HCT116 (cell line): ENCODE results near the gene DLG2. TPM values are rescaled to one million over a fixed set of nuclear protein-coding genes. Genes with fewer than 3 reads are reported as not detected.

Source experiments
- ATAC-seq: fragments of 200-7000 bp; cut with Tn5 transposase; 2 replicates; pipeline ENCODE4 v1.9.1; 2020; ENCODE audit warnings: mild to moderate bottlenecking, moderate library complexity
- BruUV-seq: library from RNA; stranded (reverse); fragments of 400-500 nt; replicated peaks from 2 replicates; lab custom pipeline; 2021; lab: Mats Ljungman, UMichigan
- CTCF ChIA-PET: fragments of 300-600 bp; sonication (Branson Sonifier 250); formaldehyde crosslinking; loops from one replicate; lab custom pipeline; 2021; ENCODE audit warnings: antibody characterized with exemption; lab: Charles Lee
- POLR2A ChIA-PET: fragments of 300-600, 350-600 bp; sonication (Branson Sonifier 250); formaldehyde crosslinking; loops from one replicate; lab custom pipeline; 2021; ENCODE audit warnings: antibody characterized with exemption; lab: Charles Lee
- RAD21 ChIA-PET, 2 experiments: fragments of 300-600 bp; sonication (Branson Sonifier 250); formaldehyde crosslinking; loops; one replicate each; lab custom pipeline; 2023; ENCODE audit warnings: low total read pairs in 2 of 2; ENCODE audit not compliant: uncharacterized antibody in 2 of 2, unreplicated experiment in 2 of 2, low non-redundant PET in 1 of 2; lab: Charles Lee
- DNase-seq: peaks from one replicate; pipeline ENCODE4 v3.0.0-alpha.2; 2010; ENCODE audit warnings: low read depth, low spot score
- H2AFZ ChIP-seq: fragments of 200-600 bp; shearing (Covaris generic), sonication (generic); 2 replicates; pipeline ENCODE4 v1.6.1; 2017; ENCODE audit warnings: low read depth, mixed run types, mixed read lengths, antibody characterized with exemption, low read length; ENCODE audit not compliant: poor library complexity, severe bottlenecking
- H3K27ac ChIP-seq: 2 replicates; pipeline ENCODE4 v1.5.1; 2012; ENCODE audit warnings: low read depth, low read length
- H3K27me3 ChIP-seq: fragments of 200-600 bp; sonication (generic); 2 replicates; pipeline ENCODE4 v1.6.1; 2016; ENCODE audit warnings: mixed run types, low read length, mixed read lengths; ENCODE audit not compliant: insufficient read depth
- H3K36me3 ChIP-seq, 2 experiments: fragments of 200-500 bp in 1 of 2; fragments of 200-600 bp in 1 of 2; sonication (Bioruptor generic) in 1 of 2; sonication (generic) in 1 of 2; 2 replicates each; pipeline versions ENCODE4 v1.5.1 to v1.6.1; 2014 to 2016; ENCODE audit warnings: low read length in 2 of 2, inconsistent platforms in 1 of 2, mixed read lengths in 1 of 2, mixed run types in 1 of 2; ENCODE audit not compliant: insufficient read depth in 2 of 2, control insufficient read depth in 1 of 2
- H3K4me1 ChIP-seq, 2 experiments: fragments of 200-600 bp in 1 of 2; sonication (generic) in 1 of 2; 2 replicates each; pipeline versions ENCODE4 v1.5.1 to v1.6.1; 2012 to 2017; ENCODE audit warnings: low read length in 2 of 2, inconsistent platforms in 1 of 2, mild to moderate bottlenecking in 1 of 2, mixed read lengths in 1 of 2, mixed run types in 1 of 2, moderate library complexity in 1 of 2; ENCODE audit not compliant: insufficient read depth in 2 of 2, control insufficient read depth in 1 of 2
- H3K4me2 ChIP-seq: fragments of 200-600 bp; sonication (generic); 2 replicates; pipeline ENCODE4 v1.6.1; 2017; ENCODE audit warnings: mixed run types, low read length, mixed read lengths
- H3K4me3 ChIP-seq, 2 experiments: fragments of 200-600 bp in 1 of 2; sonication (generic) in 1 of 2; replicated peaks in 1 of 2; 2 replicates each; pipeline ENCODE4 v1.5.1; 2011 to 2016; ENCODE audit warnings: low read length in 2 of 2, control low read depth in 1 of 2, low read depth in 1 of 2, mild to moderate bottlenecking in 1 of 2, mixed read lengths in 1 of 2, mixed run types in 1 of 2
- H3K79me2 ChIP-seq: fragments of 200-600 bp; sonication (generic); 2 replicates; pipeline ENCODE4 v1.6.1; 2017; ENCODE audit warnings: mild to moderate bottlenecking, mixed run types, low read length, moderate library complexity, mixed read lengths; ENCODE audit not compliant: insufficient read depth
- H3K9ac ChIP-seq: fragments of 200-600 bp; sonication (generic); 2 replicates; pipeline ENCODE4 v1.6.1; 2016; ENCODE audit warnings: low read length, mixed read lengths
- H3K9me2 ChIP-seq: fragments of 200-600 bp; sonication (generic), shearing (Covaris generic); 2 replicates; pipeline ENCODE4 v1.6.1; 2017; ENCODE audit warnings: mixed run types, mild to moderate bottlenecking, moderate library complexity; ENCODE audit not compliant: insufficient read depth
- H3K9me3 ChIP-seq, 2 experiments: fragments of 200-500 bp in 1 of 2; fragments of 200-600 bp in 1 of 2; sonication (Bioruptor generic) in 1 of 2; sonication (generic) in 1 of 2; 2 replicates each; pipeline ENCODE4 v1.6.1; 2014 to 2017; ENCODE audit warnings: low read length in 2 of 2, mixed read lengths in 2 of 2, inconsistent platforms in 1 of 2, low read depth in 1 of 2, mild to moderate bottlenecking in 1 of 2, mixed run types in 1 of 2, moderate library complexity in 1 of 2; ENCODE audit not compliant: control insufficient read depth in 1 of 2, insufficient read depth in 1 of 2
- H4K20me1 ChIP-seq: fragments of 200-600 bp; sonication (generic), shearing (Covaris generic); 2 replicates; pipeline ENCODE4 v1.6.1; 2017; ENCODE audit warnings: mixed run types, mild to moderate bottlenecking, moderate library complexity; ENCODE audit not compliant: insufficient read depth
- CBX3 ChIP-seq: IDR thresholded peaks from 2 replicates; pipeline ENCODE4 v1.6.1; 2012; ENCODE audit warnings: low read depth
- CEBPB ChIP-seq: IDR thresholded peaks from 2 replicates; pipeline ENCODE4 v1.6.1; 2012; ENCODE audit warnings: low read depth
- ELF1 ChIP-seq: IDR thresholded peaks from 2 replicates; pipeline ENCODE4 v1.6.1; 2012; ENCODE audit warnings: low read depth, borderline replicate concordance
- EZH2 ChIP-seq: fragments of 200-600 bp; sonication (generic); IDR thresholded peaks from 2 replicates; pipeline ENCODE4 v1.6.1; 2017; ENCODE audit warnings: antibody characterized with exemption, mixed run types
- EZH2phosphoT487 ChIP-seq: fragments of 200-600 bp; IDR thresholded peaks from 2 replicates; pipeline ENCODE4 v1.6.1; 2018; ENCODE audit warnings: antibody characterized with exemption, borderline replicate concordance
- POLR2AphosphoS5 ChIP-seq: IDR thresholded peaks from 2 replicates; pipeline ENCODE4 v1.6.1; 2011; ENCODE audit warnings: mild to moderate bottlenecking, low read depth, low read length, moderate library complexity
- RAD21 ChIP-seq: IDR thresholded peaks from 2 replicates; pipeline ENCODE4 v1.6.1; 2012; ENCODE audit warnings: low read depth, mild to moderate bottlenecking
- SIN3A ChIP-seq: IDR thresholded peaks from 2 replicates; pipeline ENCODE4 v1.6.1; 2012; ENCODE audit warnings: low read depth
- SP1 ChIP-seq: IDR thresholded peaks from 2 replicates; pipeline ENCODE4 v1.6.1; 2012; ENCODE audit warnings: low read depth
- SRF ChIP-seq: IDR thresholded peaks from 2 replicates; pipeline ENCODE4 v1.6.1; 2012; ENCODE audit warnings: low read depth
- YY1 ChIP-seq: IDR thresholded peaks from 2 replicates; pipeline ENCODE4 v1.6.1; 2011; ENCODE audit warnings: low read length, low read depth, moderate library complexity, mild to moderate bottlenecking; ENCODE audit not compliant: insufficient replicate concordance; ENCODE audit errors: extremely low read depth
- ZFX ChIP-seq: fragments of 450-650 bp; IDR thresholded peaks from 2 replicates; pipeline ENCODE4 v1.6.1; 2017
- intact Hi-C: fragments of 100-400 bp; cut with micrococcal nuclease; formaldehyde crosslinking; loops from 2 replicates; pipeline ENCODE4 v1.10.0; 2022
- total RNA-seq: library from RNA; stranded (reverse); gene quantifications from one replicate; pipeline ENCODE4 v1.2.1, GENCODE V29; 2021; ENCODE audit not compliant: unreplicated experiment
- TF ChIP-seq, protein P1 (sequence below): IDR thresholded peaks from 2 replicates; pipeline ENCODE4 v1.6.1; 2012
- TF ChIP-seq, protein P2 (sequence below): IDR thresholded peaks from 2 replicates; pipeline ENCODE4 v1.6.1; 2012
- TF ChIP-seq, protein P3 (sequence below): IDR thresholded peaks from 2 replicates; pipeline ENCODE4 v1.6.1; 2012; ENCODE audit warnings: low read depth
- TF ChIP-seq, protein P4 (sequence below): IDR thresholded peaks from 2 replicates; pipeline ENCODE4 v1.6.1; 2011; ENCODE audit warnings: mild to moderate bottlenecking, low read length, moderate library complexity; ENCODE audit not compliant: insufficient replicate concordance; ENCODE audit errors: extremely low read depth

DLG2 gene
- total RNA-seq, 1 experiment from 2014 or later, result 2.4 TPM

DNA sequence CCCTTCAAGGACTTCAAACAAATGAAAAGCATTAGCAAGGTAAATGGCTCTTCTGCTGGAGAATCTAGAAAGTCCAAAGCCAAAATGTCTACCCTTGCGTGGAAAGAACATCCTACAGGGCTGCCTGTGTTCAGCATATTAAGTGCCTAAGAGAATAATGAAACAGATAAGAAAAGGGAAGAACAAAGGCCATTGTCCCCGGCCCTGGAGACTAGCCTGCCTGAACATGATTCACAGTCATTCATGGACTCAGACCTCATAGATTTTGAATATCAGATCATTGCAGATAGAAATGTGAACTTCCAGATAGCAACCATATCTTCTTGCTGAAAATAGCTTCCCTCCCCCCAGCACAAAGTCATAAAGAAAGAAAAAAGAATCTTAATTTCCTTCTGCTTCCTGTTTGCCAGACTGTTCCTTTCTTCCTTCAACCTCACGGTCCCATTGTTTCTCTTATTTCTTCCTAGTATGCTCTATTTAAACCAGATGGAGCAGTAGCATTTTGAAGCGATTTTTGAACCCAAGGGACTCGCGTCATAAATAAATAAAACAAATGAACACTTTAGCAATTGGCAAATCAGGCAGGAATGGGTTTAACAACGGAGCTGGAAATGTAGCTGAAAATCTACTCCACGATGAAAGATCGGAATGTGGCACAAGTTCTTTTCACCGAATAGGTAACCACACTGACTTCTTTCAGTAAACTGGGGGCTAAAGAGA is 1932.8 kb downstream of the DLG2 start:
- H3K27me3 ChIP-seq, result peaks cover 8% of the 10 kb centered on the region
- no peak overlapping the region for H3K27ac ChIP-seq
- H3K4me3 ChIP-seq, result no peak overlapping the region
- H3K79me2 ChIP-seq, result no peaks in the 10 kb centered on the region
- no peaks in the 10 kb centered on the region for H3K9me3 ChIP-seq
- no peak overlapping the region for H2AFZ ChIP-seq
- RAD21 ChIA-PET, result no interaction called here
- no TSS peak for BruUV-seq
- DNase-seq, result no peak
- no peak for TF ChIP-seq CEBPB
- no peak for TF ChIP-seq YY1
- no peak for TF ChIP-seq SRF
- no peak for TF ChIP-seq EZH2phosphoT487
- TF ChIP-seq, protein P1, sequence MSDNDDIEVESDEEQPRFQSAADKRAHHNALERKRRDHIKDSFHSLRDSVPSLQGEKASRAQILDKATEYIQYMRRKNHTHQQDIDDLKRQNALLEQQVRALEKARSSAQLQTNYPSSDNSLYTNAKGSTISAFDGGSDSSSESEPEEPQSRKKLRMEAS, result no peak
- TF ChIP-seq EZH2, result no peak
- TF ChIP-seq, protein P2, sequence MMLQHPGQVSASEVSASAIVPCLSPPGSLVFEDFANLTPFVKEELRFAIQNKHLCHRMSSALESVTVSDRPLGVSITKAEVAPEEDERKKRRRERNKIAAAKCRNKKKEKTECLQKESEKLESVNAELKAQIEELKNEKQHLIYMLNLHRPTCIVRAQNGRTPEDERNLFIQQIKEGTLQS, result no peak
- no peak for TF ChIP-seq RAD21
- TF ChIP-seq SIN3A, result no peak
- TF ChIP-seq POLR2AphosphoS5, result no peak
- TF ChIP-seq, protein P3, sequence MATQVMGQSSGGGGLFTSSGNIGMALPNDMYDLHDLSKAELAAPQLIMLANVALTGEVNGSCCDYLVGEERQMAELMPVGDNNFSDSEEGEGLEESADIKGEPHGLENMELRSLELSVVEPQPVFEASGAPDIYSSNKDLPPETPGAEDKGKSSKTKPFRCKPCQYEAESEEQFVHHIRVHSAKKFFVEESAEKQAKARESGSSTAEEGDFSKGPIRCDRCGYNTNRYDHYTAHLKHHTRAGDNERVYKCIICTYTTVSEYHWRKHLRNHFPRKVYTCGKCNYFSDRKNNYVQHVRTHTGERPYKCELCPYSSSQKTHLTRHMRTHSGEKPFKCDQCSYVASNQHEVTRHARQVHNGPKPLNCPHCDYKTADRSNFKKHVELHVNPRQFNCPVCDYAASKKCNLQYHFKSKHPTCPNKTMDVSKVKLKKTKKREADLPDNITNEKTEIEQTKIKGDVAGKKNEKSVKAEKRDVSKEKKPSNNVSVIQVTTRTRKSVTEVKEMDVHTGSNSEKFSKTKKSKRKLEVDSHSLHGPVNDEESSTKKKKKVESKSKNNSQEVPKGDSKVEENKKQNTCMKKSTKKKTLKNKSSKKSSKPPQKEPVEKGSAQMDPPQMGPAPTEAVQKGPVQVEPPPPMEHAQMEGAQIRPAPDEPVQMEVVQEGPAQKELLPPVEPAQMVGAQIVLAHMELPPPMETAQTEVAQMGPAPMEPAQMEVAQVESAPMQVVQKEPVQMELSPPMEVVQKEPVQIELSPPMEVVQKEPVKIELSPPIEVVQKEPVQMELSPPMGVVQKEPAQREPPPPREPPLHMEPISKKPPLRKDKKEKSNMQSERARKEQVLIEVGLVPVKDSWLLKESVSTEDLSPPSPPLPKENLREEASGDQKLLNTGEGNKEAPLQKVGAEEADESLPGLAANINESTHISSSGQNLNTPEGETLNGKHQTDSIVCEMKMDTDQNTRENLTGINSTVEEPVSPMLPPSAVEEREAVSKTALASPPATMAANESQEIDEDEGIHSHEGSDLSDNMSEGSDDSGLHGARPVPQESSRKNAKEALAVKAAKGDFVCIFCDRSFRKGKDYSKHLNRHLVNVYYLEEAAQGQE, result no peak
- no peak for TF ChIP-seq SP1
- TF ChIP-seq ELF1, result no peak
- no peak for TF ChIP-seq ZFX
- TF ChIP-seq, protein P4, sequence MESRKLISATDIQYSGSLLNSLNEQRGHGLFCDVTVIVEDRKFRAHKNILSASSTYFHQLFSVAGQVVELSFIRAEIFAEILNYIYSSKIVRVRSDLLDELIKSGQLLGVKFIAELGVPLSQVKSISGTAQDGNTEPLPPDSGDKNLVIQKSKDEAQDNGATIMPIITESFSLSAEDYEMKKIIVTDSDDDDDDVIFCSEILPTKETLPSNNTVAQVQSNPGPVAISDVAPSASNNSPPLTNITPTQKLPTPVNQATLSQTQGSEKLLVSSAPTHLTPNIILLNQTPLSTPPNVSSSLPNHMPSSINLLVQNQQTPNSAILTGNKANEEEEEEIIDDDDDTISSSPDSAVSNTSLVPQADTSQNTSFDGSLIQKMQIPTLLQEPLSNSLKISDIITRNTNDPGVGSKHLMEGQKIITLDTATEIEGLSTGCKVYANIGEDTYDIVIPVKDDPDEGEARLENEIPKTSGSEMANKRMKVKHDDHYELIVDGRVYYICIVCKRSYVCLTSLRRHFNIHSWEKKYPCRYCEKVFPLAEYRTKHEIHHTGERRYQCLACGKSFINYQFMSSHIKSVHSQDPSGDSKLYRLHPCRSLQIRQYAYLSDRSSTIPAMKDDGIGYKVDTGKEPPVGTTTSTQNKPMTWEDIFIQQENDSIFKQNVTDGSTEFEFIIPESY, result no peak
- TF ChIP-seq CBX3, result no peak
- intact Hi-C loops, result no loop called here
- no peak overlapping the region for H3K9ac ChIP-seq
- H3K4me1 ChIP-seq, result no peaks in the 10 kb centered on the region
- no peak overlapping the region for H3K4me2 ChIP-seq
- no peaks in the 10 kb centered on the region for H4K20me1 ChIP-seq
- H3K36me3 ChIP-seq, result no peaks in the 10 kb centered on the region
- ATAC-seq, result no peak
- CTCF ChIA-PET, result no interaction called here
- H3K9me2 ChIP-seq, result no peaks in the 10 kb centered on the region
- POLR2A ChIA-PET, result no interaction called here
